Heart left ventricle (tissue), 16 donors: ENCODE results near the gene SORBS1. TPM values are rescaled to one million over a fixed set of nuclear protein-coding genes. Genes with fewer than 3 reads are reported as not detected.

Experiments
- ATAC-seq, 4 donors: fragments of 200-7000 bp; cut with Tn5 transposase; one replicate each; pipeline ENCODE4 v1.9.1; 2020 to 2022; ENCODE audit warnings: moderate library complexity in 4 of 4, mild to moderate bottlenecking in 3 of 4, moderate number of reproducible peaks in 1 of 4
- DNase-seq, 5 donors: peaks; one replicate each; pipeline ENCODE4 v3.0.0-alpha.2; 2020
- H3K27ac ChIP-seq, 12 donors: fragments of 200-600 bp; sonication (generic) in 4 of 12; one replicate each; pipeline versions ENCODE4 v1.5.0 to v1.8.0; 2016 to 2022; ENCODE audit warnings: mild to moderate bottlenecking in 2 of 12
- H3K27me3 ChIP-seq, 9 donors: fragments of 200-600 bp; sonication (generic) in 2 of 9; one replicate each; pipeline versions ENCODE4 v1.5.1 to v1.8.0; 2016 to 2022; ENCODE audit warnings: mild to moderate bottlenecking in 3 of 9
- H3K36me3 ChIP-seq, 9 donors: fragments of 200-600 bp; sonication (generic) in 2 of 9; one replicate each; pipeline versions ENCODE4 v1.5.0 to v1.8.0; 2018 to 2022; ENCODE audit warnings: mild to moderate bottlenecking in 2 of 9
- H3K4me1 ChIP-seq, 12 donors: fragments of 200-600 bp; sonication (generic) in 4 of 12; one replicate each; pipeline versions ENCODE4 v1.5.0 to v1.8.0; 2016 to 2022; ENCODE audit warnings: mild to moderate bottlenecking in 3 of 12
- H3K4me3 ChIP-seq, 12 donors: fragments of 200-600 bp; sonication (generic) in 4 of 12; one replicate each; pipeline versions ENCODE4 v1.5.0 to v1.8.0; 2017 to 2022; ENCODE audit warnings: mild to moderate bottlenecking in 9 of 12, moderate library complexity in 4 of 12
- H3K9me3 ChIP-seq, 12 donors: fragments of 200-600 bp; sonication (generic) in 4 of 12; one replicate each; pipeline versions ENCODE4 v1.5.0 to v1.8.0; 2016 to 2022; ENCODE audit warnings: mild to moderate bottlenecking in 1 of 12
- CTCF ChIP-seq, 12 donors: fragments of 200-600 bp; sonication (generic) in 4 of 12; IDR thresholded peaks; one replicate each; pipeline versions ENCODE4 v1.5.0 to v1.8.0; 2018 to 2022; ENCODE audit warnings: antibody characterized with exemption in 12 of 12, mild to moderate bottlenecking in 5 of 12
- POLR2A ChIP-seq, 2 donors: fragments of 450-650 bp; IDR thresholded peaks; one replicate each; pipeline ENCODE4 v1.6.1; 2017; ENCODE audit warnings: antibody characterized with exemption in 2 of 2, mild to moderate bottlenecking in 2 of 2, moderate library complexity in 2 of 2
- WGBS, 4 donors: extraction: QIAGEN DNeasy Blood & Tissue Kit in 2 of 4; methylation state at CpG; one replicate each; pipeline versions ENCODE4 v1.1.5 to v1.1.7; 2013 to 2018; 5-methylcytosine and 5-hydroxymethylcytosine counted together
- intact Hi-C, 10 donors: fragments of 100-400 bp; cut with DNase I; formaldehyde crosslinking; loops; one replicate each; pipeline versions ENCODE4 v1.11.1 to v1.14.2; 2022
- polyA plus RNA-seq, 2 donors: library from polyadenylated mRNA; stranded (reverse); fragments of 200-250 nt; gene quantifications; one replicate each; pipeline ENCODE4 v1.2.3, GENCODE V29; 2013
- total RNA-seq, 9 donors: library from RNA; depleted of rRNA in 2 of 9; stranded (reverse); fragments of >200 nt in 2 of 9; fragmentation: NEBNext Ultra II Directional in 3 of 9; extraction: Animal tissue kit (Norgen Biotek cat#: 25700) in 3 of 9; gene quantifications; one replicate each; pipeline versions ENCODE4 v1.1.0 to v1.2.4, GENCODE V29; 2016 to 2023
- donor health status: ischemic (EF 13 %, LVEDD 7.1; RV severe dilation, severe dysfunction).
- donor health status: healthy with polysubstance abuse.
- donor health status: DM: no; HTN: yes; CAD: no.
- donor health status: DM: no; HTN: no; CAD: no.
- donor health status: ischemic (EF 25% LVEDD 6.9; RV normal size, moderate dysfunction).
- donor health status: ischemic (EF 25% LVEDD 5.7; RV mildly dilated, moderate dysfunction).
- donor health status: healthy.
- donor health status: DM: yes; HTN: yes; CAD: no.
- donor health status: ischemic (EF 35%, LVEDD 5.7; RV mildly dilated, moderate dysfunction).
- donor health status: nonischemic (EF 11% LVEDD 7.7; RV severe dilation, severe dysfunction).
- donor health status: DM: yes; HTN: yes; CAD: no.
- donor health status: PGD.
- donor health status: ischemic (EF 29% LVEDD 5.4; RV normal size, mild dysfunction).
- donor health status: nonischemic (EF 23%, LVEDD 6.1; RV moderate dilation, normal function).

Gene SORBS1
- total and polyA plus RNA-seq, 11 donors, result 355 to 1,440 (median 886) TPM

GRCh38 chr10:95480102-95480900 is 80.9 kb downstream of the SORBS1 start:
- ATAC-seq (peak; percentile 35 to 71 (median 58)), DNase-seq (peak in 4 of 5 donors; percentile 61 to 74 (median 68))
- H3K9me3 ChIP-seq, result no peaks in the 10 kb centered on the region
- no peak for TF ChIP-seq POLR2A (IDR thresholded peaks at IDR 0.05)
- TF ChIP-seq CTCF (IDR thresholded peaks at IDR 0.05), result peak in 4 of 12 donors; percentile 15 to 22 (median 20)
- H3K4me3 ChIP-seq, result peak overlapping the region in 7 of 12 donors; percentile 2 to 32 (median 10)
- peaks cover 18 to 82% (median 72%) of the 10 kb centered on the region in 12 donors for H3K4me1 ChIP-seq
- intact Hi-C loops, result loop anchor here in 2 of 10 donors (2.0 to 10.0 kb wide), 3 partner anchors 28 to 80 kb away; partner anchors contain the start of gene SORBS1 (in 1 of the 2)
- H3K27me3 ChIP-seq, result no peaks in the 10 kb centered on the region
- peak overlapping the region; percentile 84 to 96 (median 91) for H3K27ac ChIP-seq
- WGBS, 4 donors, result 20 to 23% (median 22%) methylated on average over 11 of the region's 11 CpGs
- H3K36me3 ChIP-seq, result peaks cover 0 to 4% (median 0%) of the 10 kb centered on the region in 9 donors

- Histone ChIP-seq H3K4me1 (peaks cover 21 to 93% (median 81%) of the 10 kb centered on the region in 12 donors), H3K27me3 (no peaks in the 10 kb centered on the region), H3K9me3 (no peaks in the 10 kb centered on the region), H3K27ac (peak overlapping the region; percentile 84 to 96 (median 91)), H3K36me3 (no peaks in the 10 kb centered on the region), H3K4me3 (peak overlapping the region in 4 of 12 donors; percentile 2 to 25 (median 14))
- WGBS, 4 donors, result 17 to 31% (median 18%) methylated on average over 3 of the region's 3 CpGs
- DNase-seq (peak in 3 of 5 donors; percentile 55 to 58 (median 55)), ATAC-seq (peak; percentile 6 to 53 (median 23))
- no peak for TF ChIP-seq CTCF (IDR thresholded peaks at IDR 0.05)
- no peak for TF ChIP-seq POLR2A (IDR thresholded peaks at IDR 0.05)
- intact Hi-C loops, result loop anchor here in 3 of 10 donors (5.0 kb wide), 3 partner anchors 47 to 123 kb away; no protein-coding TSS in a partner anchor
These were observed 82.2 kb downstream of the SORBS1 start for GRCh38 chr10:95478935-95479334.

- ATAC-seq, result no peak
- intact Hi-C loops, result loop anchor here in 3 of 10 donors (5.0 kb wide), 3 partner anchors 46 to 124 kb away; no protein-coding TSS in a partner anchor
- Histone ChIP-seq H3K4me3 (no peak overlapping the region), H3K9me3 (no peaks in the 10 kb centered on the region), H3K4me1 (peaks cover 21 to 98% (median 88%) of the 10 kb centered on the region in 12 donors), H3K36me3 (no peaks in the 10 kb centered on the region), H3K27me3 (no peaks in the 10 kb centered on the region), H3K27ac (peak overlapping the region; percentile 84 to 96 (median 91))
- 93 to 98% (median 96%) methylated on average over 1 of the region's 1 CpG for WGBS, 4 donors
- TF ChIP-seq POLR2A (IDR thresholded peaks at IDR 0.05), result no peak
- no peak for TF ChIP-seq CTCF (IDR thresholded peaks at IDR 0.05)
- no peak for DNase-seq
These were observed 83.0 kb downstream of the SORBS1 start for GRCh38 chr10:95478185-95478584.

- peak in 1 of 4 donors; percentile 19 for ATAC-seq
- H3K27ac ChIP-seq, result peak overlapping the region; percentile 64 to 96 (median 90)
- H3K27me3 ChIP-seq, result no peaks in the 10 kb centered on the region
- WGBS, 4 donors, result 44 to 67% (median 56%) methylated on average over 2 of the region's 2 CpGs
- intact Hi-C loops, result loop anchor here in 3 of 10 donors (5.0 kb wide), 3 partner anchors 45 to 125 kb away; no protein-coding TSS in a partner anchor
- DNase-seq, result peak in 1 of 5 donors; percentile 37
- TF ChIP-seq POLR2A (IDR thresholded peaks at IDR 0.05) (no peak), CTCF (IDR thresholded peaks at IDR 0.05) (no peak)
- H3K4me3 ChIP-seq, result no peak overlapping the region
- peaks cover 21 to 99% (median 86%) of the 10 kb centered on the region in 12 donors for H3K4me1 ChIP-seq
- no peaks in the 10 kb centered on the region for H3K9me3 ChIP-seq
- H3K36me3 ChIP-seq, result no peaks in the 10 kb centered on the region
These were observed 84.0 kb downstream of the SORBS1 start for GRCh38 chr10:95477175-95477520.
